Chondrocyte (in vitro differentiated cells): ENCODE results near the gene USP21. TPM values are rescaled to one million over a fixed set of nuclear protein-coding genes. Genes with fewer than 3 reads are reported as not detected.
A peak's percentile ranks its signal among the peaks of the same experiment; 100 is the strongest.

Experiments
- DNase-seq: peaks from one replicate; pipeline ENCODE4 v3.0.0; 2021; ENCODE audit warnings: mixed read lengths, low spot score
- H3K27ac Mint-ChIP-seq: one replicate; pipeline ENCODE4 v1.8.0; 2021; ENCODE audit warnings: mild to moderate bottlenecking, moderate library complexity, mixed read lengths; ENCODE audit not compliant: unreplicated experiment
- H3K27me3 Mint-ChIP-seq: 2 replicates; pipeline ENCODE4 v1.8.0; 2021; ENCODE audit warnings: low read depth, mixed read lengths
- H3K36me3 Mint-ChIP-seq: 2 replicates; pipeline ENCODE4 v1.8.0; 2021; ENCODE audit warnings: low read depth, mixed read lengths
- H3K4me1 Mint-ChIP-seq: 2 replicates; pipeline ENCODE4 v1.8.0; 2021; ENCODE audit warnings: low read depth, mild to moderate bottlenecking, mixed read lengths
- H3K4me3 Mint-ChIP-seq: one replicate; pipeline ENCODE4 v1.8.0; 2021; ENCODE audit warnings: mild to moderate bottlenecking, moderate library complexity, mixed read lengths; ENCODE audit not compliant: unreplicated experiment
- H3K9me3 Mint-ChIP-seq: 2 replicates; pipeline ENCODE4 v1.8.0; 2021; ENCODE audit warnings: low read depth, mixed read lengths
- total RNA-seq: library from RNA; stranded (reverse); gene quantifications from 3 replicates; pipeline ENCODE4 v1.2.1, GENCODE V29; 2021
- TF ChIP-seq, protein P1 (sequence below): fragments of 200-600 bp; sonication (generic); IDR thresholded peaks from 2 replicates; pipeline ENCODE4 v1.5.0; 2021; ENCODE audit warnings: antibody characterized with exemption, mild to moderate bottlenecking, moderate library complexity

Gene USP21
- total RNA-seq, 1 donor from 2014 or later: 16.0 TPM

DNA sequence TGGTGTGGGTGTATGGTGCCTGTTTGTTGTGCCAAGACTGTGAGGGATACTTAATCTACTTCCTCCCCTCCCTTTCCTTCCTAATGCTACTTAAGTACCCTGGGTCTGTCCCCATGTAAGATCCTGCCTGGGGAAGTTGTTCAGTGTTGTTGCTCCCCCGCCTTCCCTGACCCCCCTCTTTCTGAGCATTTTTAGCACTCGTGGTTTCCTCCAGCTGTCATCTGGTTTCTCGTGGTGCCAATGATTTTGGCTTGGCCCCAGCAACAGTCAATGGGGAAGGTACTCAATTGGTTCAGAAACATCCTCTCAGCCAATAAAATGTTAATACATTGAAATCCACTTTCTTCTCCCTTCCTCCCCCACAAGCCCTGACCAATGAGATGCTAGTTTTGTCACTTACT lies 26.0 kb downstream of the USP21 start:
- H3K4me1 Mint-ChIP-seq: peaks cover 22% of the 10 kb centered on the region
- no peaks in the 10 kb centered on the region for H3K9me3 Mint-ChIP-seq
- H3K27ac Mint-ChIP-seq: peak overlapping the region; percentile 25
- TF ChIP-seq, protein P1, sequence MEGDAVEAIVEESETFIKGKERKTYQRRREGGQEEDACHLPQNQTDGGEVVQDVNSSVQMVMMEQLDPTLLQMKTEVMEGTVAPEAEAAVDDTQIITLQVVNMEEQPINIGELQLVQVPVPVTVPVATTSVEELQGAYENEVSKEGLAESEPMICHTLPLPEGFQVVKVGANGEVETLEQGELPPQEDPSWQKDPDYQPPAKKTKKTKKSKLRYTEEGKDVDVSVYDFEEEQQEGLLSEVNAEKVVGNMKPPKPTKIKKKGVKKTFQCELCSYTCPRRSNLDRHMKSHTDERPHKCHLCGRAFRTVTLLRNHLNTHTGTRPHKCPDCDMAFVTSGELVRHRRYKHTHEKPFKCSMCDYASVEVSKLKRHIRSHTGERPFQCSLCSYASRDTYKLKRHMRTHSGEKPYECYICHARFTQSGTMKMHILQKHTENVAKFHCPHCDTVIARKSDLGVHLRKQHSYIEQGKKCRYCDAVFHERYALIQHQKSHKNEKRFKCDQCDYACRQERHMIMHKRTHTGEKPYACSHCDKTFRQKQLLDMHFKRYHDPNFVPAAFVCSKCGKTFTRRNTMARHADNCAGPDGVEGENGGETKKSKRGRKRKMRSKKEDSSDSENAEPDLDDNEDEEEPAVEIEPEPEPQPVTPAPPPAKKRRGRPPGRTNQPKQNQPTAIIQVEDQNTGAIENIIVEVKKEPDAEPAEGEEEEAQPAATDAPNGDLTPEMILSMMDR: no peak
- no peaks in the 10 kb centered on the region for H3K27me3 Mint-ChIP-seq
- H3K4me3 Mint-ChIP-seq: no peak overlapping the region
- no peaks in the 10 kb centered on the region for H3K36me3 Mint-ChIP-seq
- no peak for DNase-seq

DNA sequence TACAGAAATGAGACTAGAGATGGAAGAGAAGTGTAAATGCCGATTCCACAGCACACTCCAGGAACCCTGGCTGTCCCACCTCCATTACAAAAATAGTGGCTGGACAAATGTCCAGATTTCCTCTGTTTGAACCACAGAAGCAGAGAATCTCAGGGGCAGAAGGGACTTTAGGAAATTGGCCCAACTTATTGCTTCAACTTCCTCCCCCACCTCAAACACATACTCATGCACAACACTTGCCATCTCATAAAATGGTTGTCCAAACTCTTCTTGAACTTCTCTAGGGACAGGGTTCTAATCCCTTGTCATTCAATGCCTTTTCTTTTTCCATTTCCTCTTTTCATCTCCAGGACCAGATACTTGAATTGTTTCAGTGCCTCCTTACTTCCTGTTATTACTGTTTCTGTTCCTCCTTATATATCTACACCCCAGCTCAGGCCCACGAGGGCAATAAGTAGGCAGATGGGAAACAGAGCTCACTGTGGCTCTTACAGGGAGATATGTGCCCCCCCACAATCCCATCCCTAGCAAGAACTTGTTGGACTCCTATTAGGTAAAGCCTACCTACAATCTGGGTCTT lies 26.5 kb downstream of the USP21 start:
- H3K27ac Mint-ChIP-seq: peak overlapping the region; percentile 25
- H3K9me3 Mint-ChIP-seq: no peaks in the 10 kb centered on the region

DNA sequence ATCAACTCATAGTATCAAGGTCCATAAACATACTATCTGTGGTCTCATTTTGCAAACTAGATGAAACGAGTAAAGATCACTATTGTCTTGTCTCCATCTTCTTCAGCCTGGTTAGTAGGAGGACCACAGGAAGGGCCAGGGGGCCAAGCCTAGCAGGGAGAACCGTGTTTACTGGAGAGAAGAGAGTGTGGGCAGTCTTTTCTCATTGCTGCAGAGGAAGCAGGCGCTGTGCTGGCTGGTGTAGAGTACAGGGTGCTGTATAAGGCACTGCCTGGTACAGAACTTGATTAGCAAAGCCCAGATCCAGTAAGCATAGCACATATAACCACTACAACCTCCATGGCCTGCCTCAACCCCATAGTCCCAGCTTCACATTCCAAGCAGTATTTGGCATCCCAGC lies 28.0 kb downstream of the USP21 start:
- Mint-ChIP-seq H3K9me3 (no peaks in the 10 kb centered on the region), H3K4me3 (no peak overlapping the region), H3K36me3 (no peaks in the 10 kb centered on the region), H3K27me3 (no peaks in the 10 kb centered on the region), H3K27ac (no peak overlapping the region), H3K4me1 (peaks cover 18% of the 10 kb centered on the region)
- DNase-seq: peak; percentile 52
- TF ChIP-seq, protein P1: no peak

More for the DNA sequence above, 26.5 kb downstream of the USP21 start:
- H3K27me3 Mint-ChIP-seq: no peaks in the 10 kb centered on the region
- H3K4me1 Mint-ChIP-seq: peaks cover 22% of the 10 kb centered on the region
- peak; percentile 4 for DNase-seq
- TF ChIP-seq, protein P1: no peak
- no peaks in the 10 kb centered on the region for H3K36me3 Mint-ChIP-seq
- no peak overlapping the region for H3K4me3 Mint-ChIP-seq

DNA sequence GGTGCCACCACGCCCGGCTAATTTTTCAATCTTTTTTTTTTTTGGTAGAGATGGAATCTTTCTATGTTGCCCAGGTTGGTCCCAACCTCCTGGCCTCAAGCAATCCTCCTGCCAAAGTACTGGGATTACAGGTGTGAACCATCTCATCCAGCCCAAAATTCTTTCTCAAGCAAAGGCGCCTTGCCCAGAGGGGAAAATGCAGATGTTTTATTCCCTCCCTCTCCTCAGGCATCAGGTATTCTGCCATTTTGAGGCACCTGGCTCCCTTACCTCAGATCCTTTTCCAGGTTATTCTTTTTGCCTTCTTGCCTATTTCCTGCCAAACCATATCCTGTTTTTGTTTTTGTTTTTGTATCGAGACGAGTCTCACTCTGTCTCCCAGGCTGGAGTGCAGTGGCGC lies 29.1 kb downstream of the USP21 start:
- no peaks in the 10 kb centered on the region for H3K9me3 Mint-ChIP-seq
- DNase-seq: peak; percentile 2
- H3K4me3 Mint-ChIP-seq: no peak overlapping the region
- TF ChIP-seq, protein P1: no peak
- H3K4me1 Mint-ChIP-seq: peaks cover 13% of the 10 kb centered on the region
- H3K36me3 Mint-ChIP-seq: no peaks in the 10 kb centered on the region
- H3K27me3 Mint-ChIP-seq: no peaks in the 10 kb centered on the region
- no peak overlapping the region for H3K27ac Mint-ChIP-seq

DNA sequence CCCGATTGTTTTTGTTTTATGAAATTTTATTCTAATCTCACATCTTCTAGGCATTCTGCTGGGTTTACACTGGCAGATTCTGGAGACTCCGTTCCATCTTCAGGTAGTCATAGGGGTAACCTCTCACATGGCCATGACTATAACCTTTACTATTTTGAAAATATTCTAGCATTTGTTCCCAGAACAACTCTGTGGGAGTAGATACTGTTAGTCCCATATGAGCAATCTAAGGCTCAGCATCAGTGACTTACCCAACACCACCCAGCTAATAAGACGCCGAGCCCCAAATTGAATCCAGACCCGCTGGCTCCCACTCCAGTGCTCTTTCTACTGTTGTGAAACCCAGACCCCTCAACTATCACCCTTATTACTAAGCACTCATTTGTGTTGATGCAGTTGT lies 29.7 kb downstream of the USP21 start:
- no peaks in the 10 kb centered on the region for H3K27me3 Mint-ChIP-seq
- no peak overlapping the region for H3K27ac Mint-ChIP-seq
- H3K36me3 Mint-ChIP-seq: no peaks in the 10 kb centered on the region

More for the DNA sequence above, 29.7 kb downstream of the USP21 start:
- H3K4me1 Mint-ChIP-seq: peaks cover 13% of the 10 kb centered on the region
- peak; percentile 25 for DNase-seq
- TF ChIP-seq, protein P1: no peak
- no peak overlapping the region for H3K4me3 Mint-ChIP-seq
- no peaks in the 10 kb centered on the region for H3K9me3 Mint-ChIP-seq
